HepG2 (cell line): ENCODE measurements around the gene SH2B2. TPM values are rescaled to one million over a fixed set of nuclear protein-coding genes. Genes with fewer than 3 reads are reported as not detected.

Experiments used
- ATAC-seq: fragments of 200-7000 bp; cut with Tn5 transposase; 3 replicates; pipeline ENCODE4 v1.9.1; 2020; ENCODE audit warnings: mild to moderate bottlenecking, moderate library complexity
- BruUV-seq: library from RNA; stranded (reverse); fragments of 400-500 nt; replicated peaks from 2 replicates; lab custom pipeline; 2021; lab: Mats Ljungman, UMichigan
- CTCF ChIA-PET: fragments of 300-600 bp; formaldehyde crosslinking; extraction: SDS; loops from one replicate; lab custom pipeline; 2021; ENCODE audit warnings: low total read pairs, inconsistent platforms, low intra/inter-chr PET ratio; lab: Yijun Ruan, JAX
- POLR2A ChIA-PET: fragments of 350-600 bp; sonication (Branson Sonifier 250); formaldehyde crosslinking; loops from one replicate; lab custom pipeline; 2020; ENCODE audit warnings: antibody characterized with exemption, inconsistent platforms; lab: Yijun Ruan, JAX
- DNase-seq: peaks from one replicate; pipeline ENCODE4 v3.0.0-alpha.2; 2015; ENCODE audit warnings: low spot score
- FAIRE-seq: peaks from 3 replicates; lab custom pipeline; 2011; peaks lifted over from hg19 to GRCh38; lab: Jason Lieb, UNC
- H2AFZ ChIP-seq: one replicate; pipeline ENCODE4 v1.6.1; 2011; ENCODE audit warnings: low read length, inconsistent platforms
- H3K27ac ChIP-seq: fragments of 300-600 bp; 3 replicates; pipeline ENCODE4 v1.8.0; 2011; ENCODE audit warnings: mixed run types, mild to moderate bottlenecking, mixed read lengths, low read length, inconsistent platforms; ENCODE audit not compliant: insufficient read depth; ENCODE audit errors: extremely low read length
- H3K27me3 ChIP-seq, 2 experiments: fragments of 200-600 bp in 1 of 2; 2 replicates in 1 of 2; 3 replicates in 1 of 2; pipeline versions ENCODE4 v1.6.0 to v1.8.0; 2011; ENCODE audit warnings: low read length in 2 of 2, mild to moderate bottlenecking in 2 of 2, moderate library complexity in 2 of 2, inconsistent platforms in 1 of 2; ENCODE audit not compliant: insufficient read depth in 2 of 2, control insufficient read depth in 1 of 2
- H3K36me3 ChIP-seq, 2 experiments: fragments of 200-600 bp in 1 of 2; replicated peaks in 1 of 2; 2 replicates in 1 of 2; 3 replicates in 1 of 2; pipeline versions ENCODE4 v1.5.1 to v1.8.0; 2011; ENCODE audit warnings: low read length in 2 of 2, inconsistent platforms in 1 of 2; ENCODE audit not compliant: insufficient read depth in 2 of 2, control insufficient read depth in 1 of 2
- H3K4me1 ChIP-seq: 2 replicates; pipeline ENCODE4 v1.5.1; 2012; ENCODE audit warnings: low read length, inconsistent platforms; ENCODE audit not compliant: insufficient read depth
- H3K4me2 ChIP-seq: 2 replicates; pipeline ENCODE4 v1.6.0; 2011; ENCODE audit warnings: low read depth, low read length, inconsistent platforms
- H3K4me3 ChIP-seq, 3 experiments: fragments of 200-600 bp in 1 of 3; sonication (generic), shearing (Covaris generic) in 1 of 3; replicated peaks in 1 of 3; 2 replicates each; pipeline ENCODE4 v1.5.1; 2011 to 2016; ENCODE audit warnings: low read length in 3 of 3, inconsistent platforms in 2 of 3, low read depth in 2 of 3, mild to moderate bottlenecking in 2 of 3, control low read depth in 1 of 3, mixed read lengths in 1 of 3; ENCODE audit not compliant: insufficient read depth in 1 of 3
- H3K79me2 ChIP-seq: one replicate; pipeline ENCODE4 v1.6.1; 2011; ENCODE audit warnings: low read length, inconsistent platforms; ENCODE audit not compliant: insufficient read depth
- H3K9ac ChIP-seq: 2 replicates; pipeline ENCODE4 v1.6.0; 2011; ENCODE audit warnings: mild to moderate bottlenecking, low read depth, low read length, inconsistent platforms; ENCODE audit not compliant: insufficient read depth
- H3K9me3 ChIP-seq: 2 replicates; pipeline ENCODE4 v1.5.1; 2012; ENCODE audit warnings: mild to moderate bottlenecking, low read length
- H4K20me1 ChIP-seq: 2 replicates; pipeline ENCODE4 v1.6.0; 2011; ENCODE audit warnings: inconsistent platforms, mild to moderate bottlenecking, low read length, moderate library complexity; ENCODE audit not compliant: insufficient read depth
- AHR ChIP-seq: IDR thresholded peaks from 2 replicates; pipeline ENCODE4 v1.6.1; 2018; ENCODE audit warnings: missing genetic modification reagents, missing compliant biosample characterization
- ARID2 ChIP-seq: sonication (generic); formaldehyde crosslinking; IDR thresholded peaks from 2 replicates; pipeline ENCODE4 v1.8.1; 2022; ENCODE audit warnings: mild to moderate bottlenecking, missing genetic modification reagents, borderline replicate concordance
- CHCHD3 ChIP-seq: sonication (generic); formaldehyde crosslinking; IDR thresholded peaks from 2 replicates; pipeline ENCODE4 v1.8.0; 2022; ENCODE audit warnings: mild to moderate bottlenecking, missing genetic modification reagents, moderate library complexity
- CSRNP1 ChIP-seq: sonication (generic); formaldehyde crosslinking; IDR thresholded peaks from 2 replicates; pipeline ENCODE4 v1.8.1; 2023; ENCODE audit warnings: mild to moderate bottlenecking, missing genetic modification reagents
- IRF1 ChIP-seq: sonication (generic); formaldehyde crosslinking; IDR thresholded peaks from 2 replicates; pipeline ENCODE4 v1.4.0; 2020; ENCODE audit warnings: low read depth, mild to moderate bottlenecking, missing genetic modification reagents
- RBFOX2 ChIP-seq: fragments of 200-400 bp; formaldehyde crosslinking; IDR thresholded peaks from 2 replicates; pipeline ENCODE4 v1.6.1; 2017; ENCODE audit warnings: low read depth, mild to moderate bottlenecking, low read length
- ZBED4 ChIP-seq: sonication (generic); formaldehyde crosslinking; IDR thresholded peaks from 2 replicates; pipeline ENCODE4 v1.4.0; 2020; ENCODE audit warnings: missing genetic modification reagents, borderline replicate concordance
- ZNF550 ChIP-seq: sonication (generic); formaldehyde crosslinking; IDR thresholded peaks from 2 replicates; pipeline ENCODE4 v1.4.0; 2020; ENCODE audit warnings: mild to moderate bottlenecking, missing genetic modification reagents, borderline replicate concordance
- WGBS: methylation state at CpG from one replicate; pipeline ENCODE4 v1.1.6; 2017; ENCODE audit warnings: low lambda C conversion rate; 5-methylcytosine and 5-hydroxymethylcytosine counted together
- in situ Hi-C: cut with HindIII; loops from 2 replicates; pipeline ENCODE4 v1.10.0; 2017; ENCODE audit warnings: low pct_unique_long_range_greater_than_20kb; ENCODE audit not compliant: extremely low pct_ligation_motif_present
- intact Hi-C: fragments of 100-400 bp; cut with micrococcal nuclease; formaldehyde crosslinking; loops from one replicate; pipeline ENCODE4 v1.10.0; 2022; ENCODE audit not compliant: unreplicated experiment
- polyA plus RNA-seq, 8 experiments: library from polyadenylated mRNA; depleted of rRNA in 3 of 8; stranded (reverse) in 7 of 8; unstranded in 1 of 8; fragments of >200 nt; fragmentation: Illumina TruSeq in 4 of 8; extraction: Trizol in 4 of 8; gene quantifications; 2 replicates each; pipeline versions ENCODE4 v1.2.1 to v1.2.3, GENCODE V29; 2011 to 2016; ENCODE audit warnings: low read depth in 4 of 8, missing spikeins in 1 of 8, mixed read lengths in 1 of 8; ENCODE audit not compliant: insufficient read depth in 1 of 8
- total RNA-seq, 5 experiments: library from RNA; depleted of rRNA; stranded (reverse); fragments of >200 nt; fragmentation: Illumina TruSeq; extraction: Trizol; gene quantifications; 2 replicates each; pipeline ENCODE4 v1.2.3, GENCODE V29; 2016; ENCODE audit warnings: low read depth in 1 of 5
- TF ChIP-seq, protein P1 (sequence below): sonication (generic); formaldehyde crosslinking; IDR thresholded peaks from 2 replicates; pipeline ENCODE4 v1.4.0; 2020; ENCODE audit warnings: missing genetic modification reagents, borderline replicate concordance

The SH2B2 gene
- total and polyA plus RNA-seq, 2 of the 13 experiments (the other 11 are each of a cell fraction or from before 2014, with no cell fraction given), result 0.46 to 1.3 TPM

GRCh38 chr7:102300643-102301221 is 14.1 kb downstream of the SH2B2 start:
- Histone ChIP-seq H3K4me1 (peaks cover 7% of the 10 kb centered on the region), H3K36me3 (no peaks in the 10 kb centered on the region), H3K9me3 (no peaks in the 10 kb centered on the region), H3K9ac (no peak overlapping the region), H3K4me2 (no peak overlapping the region), H2AFZ (no peak overlapping the region), H3K27ac (no peak overlapping the region), H3K4me3 (no peak overlapping the region), H3K79me2 (no peaks in the 10 kb centered on the region), H4K20me1 (no peaks in the 10 kb centered on the region), H3K27me3 (peaks cover 0 to 11% of the 10 kb centered on the region in 2 experiments; a peak in 1 of 5 replicates)
- WGBS, result 94% methylated on average over 52 of the region's 84 CpGs
- FAIRE-seq (no peak), ATAC-seq (no peak), DNase-seq (no peak)
- ChIA-PET CTCF (no interaction called here), POLR2A (no interaction called here)
- intact Hi-C loops, result no loop called here
- in situ Hi-C loops, result no loop called here
- BruUV-seq, result no TSS peak
- TF ChIP-seq CHCHD3 (CRISPR knock-in tag) (no peak), ZBED4 (CRISPR knock-in tag) (no peak), ZNF550 (CRISPR knock-in tag) (no peak), RBFOX2 (no peak), CSRNP1 (no peak), AHR (no peak), IRF1 (CRISPR knock-in tag) (no peak), ARID2 (CRISPR knock-in tag) (no peak)
- TF ChIP-seq, protein P1, sequence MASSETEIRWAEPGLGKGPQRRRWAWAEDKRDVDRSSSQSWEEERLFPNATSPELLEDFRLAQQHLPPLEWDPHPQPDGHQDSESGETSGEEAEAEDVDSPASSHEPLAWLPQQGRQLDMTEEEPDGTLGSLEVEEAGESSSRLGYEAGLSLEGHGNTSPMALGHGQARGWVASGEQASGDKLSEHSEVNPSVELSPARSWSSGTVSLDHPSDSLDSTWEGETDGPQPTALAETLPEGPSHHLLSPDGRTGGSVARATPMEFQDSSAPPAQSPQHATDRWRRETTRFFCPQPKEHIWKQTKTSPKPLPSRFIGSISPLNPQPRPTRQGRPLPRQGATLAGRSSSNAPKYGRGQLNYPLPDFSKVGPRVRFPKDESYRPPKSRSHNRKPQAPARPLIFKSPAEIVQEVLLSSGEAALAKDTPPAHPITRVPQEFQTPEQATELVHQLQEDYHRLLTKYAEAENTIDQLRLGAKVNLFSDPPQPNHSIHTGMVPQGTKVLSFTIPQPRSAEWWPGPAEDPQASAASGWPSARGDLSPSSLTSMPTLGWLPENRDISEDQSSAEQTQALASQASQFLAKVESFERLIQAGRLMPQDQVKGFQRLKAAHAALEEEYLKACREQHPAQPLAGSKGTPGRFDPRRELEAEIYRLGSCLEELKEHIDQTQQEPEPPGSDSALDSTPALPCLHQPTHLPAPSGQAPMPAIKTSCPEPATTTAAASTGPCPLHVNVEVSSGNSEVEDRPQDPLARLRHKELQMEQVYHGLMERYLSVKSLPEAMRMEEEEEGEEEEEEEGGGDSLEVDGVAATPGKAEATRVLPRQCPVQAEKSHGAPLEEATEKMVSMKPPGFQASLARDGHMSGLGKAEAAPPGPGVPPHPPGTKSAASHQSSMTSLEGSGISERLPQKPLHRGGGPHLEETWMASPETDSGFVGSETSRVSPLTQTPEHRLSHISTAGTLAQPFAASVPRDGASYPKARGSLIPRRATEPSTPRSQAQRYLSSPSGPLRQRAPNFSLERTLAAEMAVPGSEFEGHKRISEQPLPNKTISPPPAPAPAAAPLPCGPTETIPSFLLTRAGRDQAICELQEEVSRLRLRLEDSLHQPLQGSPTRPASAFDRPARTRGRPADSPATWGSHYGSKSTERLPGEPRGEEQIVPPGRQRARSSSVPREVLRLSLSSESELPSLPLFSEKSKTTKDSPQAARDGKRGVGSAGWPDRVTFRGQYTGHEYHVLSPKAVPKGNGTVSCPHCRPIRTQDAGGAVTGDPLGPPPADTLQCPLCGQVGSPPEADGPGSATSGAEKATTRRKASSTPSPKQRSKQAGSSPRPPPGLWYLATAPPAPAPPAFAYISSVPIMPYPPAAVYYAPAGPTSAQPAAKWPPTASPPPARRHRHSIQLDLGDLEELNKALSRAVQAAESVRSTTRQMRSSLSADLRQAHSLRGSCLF (CRISPR knock-in tag), result no peak
